Endothelial cell of umbilical vein (primary cell): ENCODE data around the gene ATL1. TPM values are rescaled to one million over a fixed set of nuclear protein-coding genes. Genes with fewer than 3 reads are reported as not detected.

Experiments used
- BruUV-seq: library from RNA; stranded (reverse); fragments of 400-500 nt; replicated peaks from 2 replicates; lab custom pipeline; 2021; lab: Mats Ljungman, UMichigan
- CTCF ChIA-PET: fragments of 300-600, 350-600 bp; sonication (Branson Sonifier 250); formaldehyde crosslinking; loops from one replicate; lab custom pipeline; 2021; ENCODE audit warnings: antibody characterized with exemption, inconsistent platforms; lab: Charles Lee
- POLR2A ChIA-PET: fragments of 300-600, 350-600 bp; sonication (Branson Sonifier 250); formaldehyde crosslinking; loops from one replicate; lab custom pipeline; 2021; ENCODE audit warnings: antibody characterized with exemption, inconsistent platforms; lab: Charles Lee
- DNase-seq: peaks from one replicate; pipeline ENCODE4 v3.0.0-alpha.2; 2011; ENCODE audit warnings: low read depth, low spot score
- FAIRE-seq: peaks from 2 replicates; lab custom pipeline; 2011; peaks lifted over from hg19 to GRCh38; lab: Jason Lieb, UNC
- H2AFZ ChIP-seq: 2 replicates; pipeline ENCODE4 v1.6.0; 2012; ENCODE audit warnings: low read depth, low read length, control low read depth, inconsistent platforms
- H3K27ac ChIP-seq: 2 replicates; pipeline ENCODE4 v1.5.1; 2011; ENCODE audit warnings: low read depth, mild to moderate bottlenecking, control low read depth, low read length, moderate library complexity; ENCODE audit not compliant: insufficient read depth
- H3K27me3 ChIP-seq, 2 experiments: 2 replicates each; pipeline versions ENCODE4 v1.6.0 to v1.6.1; 2011; ENCODE audit warnings: low read length in 2 of 2, mixed read lengths in 1 of 2; ENCODE audit not compliant: control insufficient read depth in 2 of 2, insufficient read depth in 2 of 2
- H3K36me3 ChIP-seq, 2 experiments: 2 replicates in 1 of 2; 3 replicates in 1 of 2; pipeline ENCODE4 v1.5.1; 2011; ENCODE audit warnings: low read length in 2 of 2, mild to moderate bottlenecking in 1 of 2, moderate library complexity in 1 of 2; ENCODE audit not compliant: control insufficient read depth in 2 of 2, insufficient read depth in 2 of 2; ENCODE audit errors: extremely low read depth in 1 of 2
- H3K4me1 ChIP-seq: 3 replicates; pipeline ENCODE4 v1.5.1; 2011; ENCODE audit warnings: mild to moderate bottlenecking, low read length; ENCODE audit not compliant: control insufficient read depth, insufficient read depth; ENCODE audit errors: extremely low read depth
- H3K4me2 ChIP-seq: 2 replicates; pipeline ENCODE4 v1.6.1; 2011; ENCODE audit warnings: low read length, control low read depth, mixed read lengths; ENCODE audit not compliant: insufficient read depth
- H3K4me3 ChIP-seq, 3 experiments: fragments of 200-600 bp in 1 of 3; sonication (generic), shearing (Covaris generic) in 1 of 3; replicated peaks in 1 of 3; 2 replicates each; pipeline ENCODE4 v1.5.1; 2011 to 2016; ENCODE audit warnings: control low read depth in 3 of 3, low read length in 3 of 3, mild to moderate bottlenecking in 2 of 3, inconsistent platforms in 1 of 3, low read depth in 1 of 3, moderate library complexity in 1 of 3; ENCODE audit not compliant: insufficient read depth in 1 of 3
- H3K79me2 ChIP-seq: 2 replicates; pipeline ENCODE4 v1.6.0; 2012; ENCODE audit warnings: low read length, inconsistent platforms; ENCODE audit not compliant: control insufficient read depth, insufficient read depth
- H3K9ac ChIP-seq: replicated peaks from 2 replicates; pipeline ENCODE3; 2011; ENCODE audit warnings: low read length, control low read depth; ENCODE audit not compliant: insufficient read depth; ENCODE audit errors: extremely low read depth
- H3K9me1 ChIP-seq: replicated peaks from 3 replicates; pipeline ENCODE4 v1.6.0; 2011; ENCODE audit warnings: mild to moderate bottlenecking, low read length; ENCODE audit not compliant: control insufficient read depth, insufficient read depth; ENCODE audit errors: extremely low read depth
- H3K9me3 ChIP-seq: replicated peaks from 2 replicates; pipeline ENCODE4 v1.5.1; 2012; ENCODE audit warnings: low read length, inconsistent platforms; ENCODE audit not compliant: control insufficient read depth, insufficient read depth
- H4K20me1 ChIP-seq: replicated peaks from 2 replicates; pipeline ENCODE3; 2011; ENCODE audit warnings: mild to moderate bottlenecking, low read length; ENCODE audit not compliant: control insufficient read depth, insufficient read depth; ENCODE audit errors: extremely low read depth
- CTCF ChIP-seq, 2 donors: IDR thresholded peaks; 1 replicate in 1 of 2; 2 replicates in 1 of 2; pipeline ENCODE4 v1.5.1; 2011; ENCODE audit warnings: low read length in 2 of 2, mild to moderate bottlenecking in 2 of 2, moderate library complexity in 2 of 2, control low read depth in 1 of 2, inconsistent platforms in 1 of 2, low read depth in 1 of 2; ENCODE audit not compliant: insufficient read depth in 1 of 2; ENCODE audit errors: extremely low read depth in 1 of 2
- EZH2 ChIP-seq: IDR thresholded peaks from 2 replicates; pipeline ENCODE4 v1.6.1; 2012; ENCODE audit warnings: borderline replicate concordance, low read depth, mild to moderate bottlenecking, moderate library complexity, low read length, inconsistent platforms; ENCODE audit not compliant: severe bottlenecking
- FOS ChIP-seq: IDR thresholded peaks from 2 replicates; pipeline ENCODE4 v1.6.1; 2011; ENCODE audit warnings: mild to moderate bottlenecking, low read length, moderate library complexity, borderline replicate concordance; ENCODE audit not compliant: insufficient read depth
- GATA2 ChIP-seq: IDR thresholded peaks from 2 replicates; pipeline ENCODE4 v1.7.0; 2011; ENCODE audit warnings: low read depth, mild to moderate bottlenecking, moderate library complexity, mixed read lengths, low read length; ENCODE audit not compliant: insufficient read length, insufficient read depth
- JUN ChIP-seq: IDR thresholded peaks from 2 replicates; pipeline ENCODE4 v1.6.1; 2011; ENCODE audit warnings: borderline replicate concordance, low read depth; ENCODE audit not compliant: insufficient read length, insufficient read depth
- MYC ChIP-seq: IDR thresholded peaks from one replicate; pipeline ENCODE4 v1.6.1; 2011; ENCODE audit warnings: mild to moderate bottlenecking, low read depth, low read length
- POLR2A ChIP-seq: IDR thresholded peaks from 2 replicates; pipeline ENCODE4 v1.6.1; 2012; ENCODE audit warnings: low read depth, mild to moderate bottlenecking, control low read depth, low read length
- POLR2AphosphoS5 ChIP-seq: IDR thresholded peaks from 2 replicates; pipeline ENCODE4 v1.6.1; 2012; ENCODE audit warnings: low read depth, mild to moderate bottlenecking, control low read depth, low read length, moderate library complexity; ENCODE audit not compliant: insufficient read depth
- dilution Hi-C: fragments of 300-500 bp; cut with MboI; formaldehyde crosslinking; loops from one replicate; pipeline ENCODE4 v1.15.0; 2019; ENCODE audit warnings: low sequenced_read_pairs; ENCODE audit not compliant: extremely low pct_ligation_motif_present
- intact Hi-C: fragments of 100-400 bp; cut with micrococcal nuclease; formaldehyde crosslinking; loops from one replicate; pipeline ENCODE4 v1.10.0; 2022
- polyA plus RNA-seq, 4 experiments: library from polyadenylated mRNA; depleted of rRNA in 3 of 4; stranded (reverse) in 3 of 4; unstranded in 1 of 4; fragments of >200 nt; gene quantifications; 2 replicates each; pipeline versions ENCODE4 v1.2.1 to v1.2.3, GENCODE V29; 2011 to 2012; ENCODE audit warnings: missing spikeins in 1 of 4
- total RNA-seq: library from RNA; stranded (reverse); gene quantifications from 2 replicates; pipeline ENCODE4 v1.2.3, GENCODE V29; 2021
- TF ChIP-seq, protein P1 (sequence below): IDR thresholded peaks from 2 replicates; pipeline ENCODE4 v1.6.1; 2011; ENCODE audit not compliant: insufficient read depth, insufficient read length

The ATL1 gene
- total and polyA plus RNA-seq, 2 donors (not counting 3 experiments of a cell fraction or from before 2014, with no cell fraction given) = 1.1 to 5.1 TPM

- Histone ChIP-seq H3K27ac (no peak overlapping the region), H3K27me3 (peaks cover 0 to 11% of the 10 kb centered on the region in 2 experiments), H3K4me1 (no peaks in the 10 kb centered on the region), H3K9me3 (no peaks in the 10 kb centered on the region), H2AFZ (no peak overlapping the region), H3K4me3 (no peak overlapping the region), H3K36me3 (no peaks in the 10 kb centered on the region), H3K79me2 (no peaks in the 10 kb centered on the region), H3K4me2 (no peak overlapping the region), H4K20me1 (no peaks in the 10 kb centered on the region), H3K9ac (no peak overlapping the region), H3K9me1 (no peaks in the 10 kb centered on the region)
- ChIA-PET CTCF (interaction anchor here (0.8 to 2.5 kb wide), 8 partner anchors 17 to 317 kb away, joined by 4 to 13 read pairs (median 6); partner anchors contain the start of gene ATL1), POLR2A (no interaction called here)
- intact Hi-C loops = loop anchor here (1.0 kb wide), 3 partner anchors 230 to 317 kb away; no protein-coding TSS in a partner anchor
- BruUV-seq = no TSS peak
- DNase-seq (peak; percentile 68), FAIRE-seq (peak; percentile 89)
- dilution Hi-C loops = no loop called here
- peak; percentile 24 to 47 for TF ChIP-seq CTCF (IDR thresholded peaks at IDR 0.05; ENCODE audit: extremely low read depth in 1 of 2, insufficient read depth in 1 of 2, low read depth in 1 of 2, low read length in 2 of 2)
- TF ChIP-seq, protein P1, sequence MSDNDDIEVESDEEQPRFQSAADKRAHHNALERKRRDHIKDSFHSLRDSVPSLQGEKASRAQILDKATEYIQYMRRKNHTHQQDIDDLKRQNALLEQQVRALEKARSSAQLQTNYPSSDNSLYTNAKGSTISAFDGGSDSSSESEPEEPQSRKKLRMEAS = no peak
These were observed 17.0 kb upstream of the ATL1 start for GRCh38 chr14:50542941-50543418.

- no peak for DNase-seq
- H3K36me3 ChIP-seq = no peaks in the 10 kb centered on the region
- H3K4me3 ChIP-seq = no peak overlapping the region
- BruUV-seq = no TSS peak
- no peak for FAIRE-seq
- no peaks in the 10 kb centered on the region for H3K9me1 ChIP-seq
- H3K79me2 ChIP-seq = no peaks in the 10 kb centered on the region
- dilution Hi-C loops = no loop called here
- peaks cover 0 to 6% of the 10 kb centered on the region in 2 experiments for H3K27me3 ChIP-seq
- no peaks in the 10 kb centered on the region for H4K20me1 ChIP-seq
- H3K4me2 ChIP-seq = no peak overlapping the region
- no peak for TF ChIP-seq GATA2
- no peak for TF ChIP-seq JUN
- TF ChIP-seq POLR2AphosphoS5 = no peak
- TF ChIP-seq POLR2A = no peak
- TF ChIP-seq, protein P1 = no peak
- TF ChIP-seq EZH2 = no peak
- TF ChIP-seq CTCF (IDR thresholded peaks at IDR 0.05; ENCODE audit: extremely low read depth in 1 of 2, insufficient read depth in 1 of 2, low read depth in 1 of 2, low read length in 2 of 2) = no peak
- no peak for TF ChIP-seq FOS
- TF ChIP-seq MYC = no peak
- no peaks in the 10 kb centered on the region for H3K9me3 ChIP-seq
- no peak overlapping the region for H3K27ac ChIP-seq
- POLR2A ChIA-PET = no interaction called here
- no peak overlapping the region for H3K9ac ChIP-seq
- H3K4me1 ChIP-seq = no peaks in the 10 kb centered on the region
- CTCF ChIA-PET = interaction anchor here (0.9 to 2.5 kb wide), 5 partner anchors 15 to 315 kb away, joined by 4 to 11 read pairs (median 8); partner anchors contain the start of gene ATL1
- intact Hi-C loops = loop anchor here (1.0 kb wide), 1 partner anchor 169 kb away; no protein-coding TSS in a partner anchor
- no peak overlapping the region for H2AFZ ChIP-seq
These were observed 15.0 kb upstream of the ATL1 start for GRCh38 chr14:50544911-50545310.
